Neural cell (in vitro differentiated cells): ENCODE measurements around the gene AGO3.

Experiments used
- EP300 ChIP-seq: fragments of 450-650 bp; conservative IDR thresholded peaks from 2 replicates; pipeline ENCODE4 v1.6.1; 2014; ENCODE audit warnings: antibody characterized with exemption, mild to moderate bottlenecking, moderate library complexity; ENCODE audit not compliant: poor library complexity, severe bottlenecking
- EZH2 ChIP-seq: fragments of 200-600, 300-800 bp; shearing (Covaris generic), sonication (generic); IDR thresholded peaks from 2 replicates; pipeline ENCODE4 v1.6.1; 2014; ENCODE audit warnings: antibody characterized with exemption, low read length, borderline replicate concordance, mild to moderate bottlenecking; ENCODE audit not compliant: insufficient read depth, poor library complexity, severe bottlenecking
- POLR2AphosphoS5 ChIP-seq: IDR thresholded peaks from 2 replicates; pipeline ENCODE4 v1.6.1; 2012
- TAF1 ChIP-seq: IDR thresholded peaks from 2 replicates; pipeline ENCODE4 v1.6.1; 2012; ENCODE audit warnings: low read depth
- TF ChIP-seq, protein P1 (sequence below): fragments of 450-650 bp; IDR thresholded peaks from 2 replicates; pipeline ENCODE4 v1.5.1; 2014; ENCODE audit warnings: antibody characterized with exemption, mild to moderate bottlenecking, moderate library complexity; ENCODE audit not compliant: poor library complexity, severe bottlenecking

DNA sequence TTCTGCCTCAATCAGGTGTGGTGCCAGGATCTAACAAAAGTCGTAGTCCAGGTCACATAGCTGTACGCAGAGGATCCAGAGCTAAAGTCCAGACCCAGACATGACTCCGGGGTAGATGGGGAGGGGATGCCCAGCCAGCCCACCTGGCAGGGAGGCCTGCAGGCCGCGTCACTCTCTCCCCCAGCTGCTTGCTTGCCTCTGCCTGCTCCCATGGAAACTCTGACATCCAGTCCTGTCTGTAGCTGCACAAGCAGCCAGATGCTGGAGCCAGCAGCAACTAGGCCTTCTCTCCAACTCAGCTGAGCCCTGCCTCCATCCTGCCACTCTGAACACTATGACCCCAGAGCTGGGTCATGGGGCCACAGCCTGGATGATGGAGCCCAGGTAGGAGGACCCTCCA, 186.0 kb downstream of the AGO3 start:
- TF ChIP-seq TAF1 (no peak), EZH2 (no peak), POLR2AphosphoS5 (no peak), EP300 (no peak)
- TF ChIP-seq, protein P1, sequence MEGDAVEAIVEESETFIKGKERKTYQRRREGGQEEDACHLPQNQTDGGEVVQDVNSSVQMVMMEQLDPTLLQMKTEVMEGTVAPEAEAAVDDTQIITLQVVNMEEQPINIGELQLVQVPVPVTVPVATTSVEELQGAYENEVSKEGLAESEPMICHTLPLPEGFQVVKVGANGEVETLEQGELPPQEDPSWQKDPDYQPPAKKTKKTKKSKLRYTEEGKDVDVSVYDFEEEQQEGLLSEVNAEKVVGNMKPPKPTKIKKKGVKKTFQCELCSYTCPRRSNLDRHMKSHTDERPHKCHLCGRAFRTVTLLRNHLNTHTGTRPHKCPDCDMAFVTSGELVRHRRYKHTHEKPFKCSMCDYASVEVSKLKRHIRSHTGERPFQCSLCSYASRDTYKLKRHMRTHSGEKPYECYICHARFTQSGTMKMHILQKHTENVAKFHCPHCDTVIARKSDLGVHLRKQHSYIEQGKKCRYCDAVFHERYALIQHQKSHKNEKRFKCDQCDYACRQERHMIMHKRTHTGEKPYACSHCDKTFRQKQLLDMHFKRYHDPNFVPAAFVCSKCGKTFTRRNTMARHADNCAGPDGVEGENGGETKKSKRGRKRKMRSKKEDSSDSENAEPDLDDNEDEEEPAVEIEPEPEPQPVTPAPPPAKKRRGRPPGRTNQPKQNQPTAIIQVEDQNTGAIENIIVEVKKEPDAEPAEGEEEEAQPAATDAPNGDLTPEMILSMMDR, result no peak
